B cell (primary cell): ENCODE results near the gene PER1. TPM values are rescaled to one million over a fixed set of nuclear protein-coding genes. Genes with fewer than 3 reads are reported as not detected.
A peak's percentile ranks its signal among the peaks of the same experiment; 100 is the strongest.

Source experiments
- ATAC-seq: fragments of 200-7000 bp; cut with Tn5 transposase; one replicate; pipeline ENCODE4 v1.10.0; 2021; ENCODE audit warnings: low read depth, mild to moderate bottlenecking, moderate number of reproducible peaks, moderate library complexity
- CTCF ChIA-PET: fragments of 350-600 bp; sonication (Branson Sonifier 250); formaldehyde crosslinking; loops from one replicate; lab custom pipeline; 2021; ENCODE audit warnings: antibody characterized with exemption, inconsistent platforms; lab: Charles Lee
- POLR2A ChIA-PET: fragments of 350-600 bp; sonication (Branson Sonifier 250); formaldehyde crosslinking; loops from one replicate; lab custom pipeline; 2021; ENCODE audit warnings: antibody characterized with exemption; lab: Charles Lee
- DNase-seq: peaks from one replicate; pipeline ENCODE4 v3.0.0; 2013
- H2AFZ ChIP-seq: 2 replicates; pipeline ENCODE4 v1.6.1; 2012; ENCODE audit warnings: mild to moderate bottlenecking, low read depth, low read length; ENCODE audit not compliant: insufficient read depth, poor library complexity, severe bottlenecking
- H3K27ac ChIP-seq, 2 donors: 1 replicate in 1 of 2; 2 replicates in 1 of 2; pipeline ENCODE4 v1.5.1; 2012 to 2013; ENCODE audit warnings: low read length in 2 of 2, mild to moderate bottlenecking in 2 of 2, moderate library complexity in 1 of 2
- H3K27me3 ChIP-seq, 4 experiments: fragments of 200-600 bp in 1 of 4; sonication (generic) in 1 of 4; replicated peaks in 1 of 4; 1 replicate in 2 of 4; 2 replicates in 2 of 4; pipeline versions ENCODE4 v1.6.1 to v1.7.0; 2013 to 2016; ENCODE audit warnings: low read length in 3 of 4, mild to moderate bottlenecking in 2 of 4, mixed read lengths in 1 of 4, moderate library complexity in 1 of 4; ENCODE audit not compliant: insufficient read depth in 4 of 4, control insufficient read depth in 3 of 4; ENCODE audit errors: control extremely low read depth in 1 of 4
- H3K36me3 ChIP-seq, 2 experiments: replicated peaks in 1 of 2; 1 replicate in 1 of 2; 2 replicates in 1 of 2; pipeline versions ENCODE4 v1.6.1 to v1.7.1; 2013; ENCODE audit warnings: low read length in 1 of 2; ENCODE audit not compliant: insufficient read depth in 2 of 2, control insufficient read depth in 1 of 2; ENCODE audit errors: control extremely low read depth in 1 of 2, extremely low read depth in 1 of 2
- H3K4me1 ChIP-seq, 2 donors: fragments of 200-600 bp in 1 of 2; sonication (generic) in 1 of 2; 1 replicate in 1 of 2; 2 replicates in 1 of 2; pipeline versions ENCODE4 v1.5.1 to v1.6.1; 2013 to 2017; ENCODE audit warnings: low read length in 2 of 2; ENCODE audit not compliant: control insufficient read depth in 2 of 2, insufficient read depth in 2 of 2
- H3K4me2 ChIP-seq: replicated peaks from 2 replicates; pipeline ENCODE3; 2012; ENCODE audit warnings: mild to moderate bottlenecking, low read depth, low read length; ENCODE audit not compliant: poor library complexity, severe bottlenecking
- H3K4me3 ChIP-seq, 5 experiments: fragments of 200-600 bp in 1 of 5; sonication (generic) in 1 of 5; 1 replicate in 3 of 5; 2 replicates in 2 of 5; pipeline versions ENCODE4 v1.5.1 to v1.7.0; 2011 to 2016; ENCODE audit warnings: low read length in 4 of 5, mild to moderate bottlenecking in 4 of 5, low read depth in 2 of 5, control low read depth in 1 of 5, moderate library complexity in 1 of 5; ENCODE audit not compliant: insufficient read depth in 1 of 5; ENCODE audit errors: control extremely low read depth in 1 of 5, extremely low read depth in 1 of 5
- H3K79me2 ChIP-seq: fragments of 200-600 bp; sonication (generic); one replicate; pipeline ENCODE4 v1.6.0; 2016; ENCODE audit warnings: low read length; ENCODE audit not compliant: control insufficient read depth, insufficient read depth
- H3K9ac ChIP-seq: fragments of 200-600 bp; sonication (generic); 2 replicates; pipeline ENCODE4 v1.6.1; 2017; ENCODE audit warnings: mild to moderate bottlenecking, low read length, moderate library complexity
- H3K9me3 ChIP-seq, 3 donors: one replicate each; pipeline versions ENCODE4 v1.6.1 to v1.7.1; 2013; ENCODE audit warnings: low read length in 2 of 3; ENCODE audit not compliant: control insufficient read depth in 2 of 3, insufficient read depth in 1 of 3; ENCODE audit errors: control extremely low read depth in 1 of 3
- H4K20me1 ChIP-seq: 2 replicates; pipeline ENCODE4 v1.6.0; 2012; ENCODE audit warnings: mild to moderate bottlenecking, low read length; ENCODE audit not compliant: insufficient read depth, control insufficient read depth, poor library complexity, severe bottlenecking
- H3K27ac Mint-ChIP-seq: one replicate; pipeline ENCODE4 v1.8.0; 2021; ENCODE audit warnings: mixed read lengths
- H3K27me3 Mint-ChIP-seq: one replicate; pipeline ENCODE4 v1.8.0; 2021; ENCODE audit warnings: mixed read lengths
- H3K4me1 Mint-ChIP-seq: one replicate; pipeline ENCODE4 v1.8.0; 2021; ENCODE audit warnings: mixed read lengths
- H3K4me3 Mint-ChIP-seq: one replicate; pipeline ENCODE4 v1.8.0; 2021; ENCODE audit warnings: mixed read lengths
- H3K9me3 Mint-ChIP-seq: one replicate; pipeline ENCODE4 v1.8.0; 2022; ENCODE audit warnings: mixed read lengths; ENCODE audit not compliant: insufficient read depth
- EZH2 ChIP-seq: IDR thresholded peaks from 2 replicates; pipeline ENCODE4 v1.6.1; 2012; ENCODE audit warnings: borderline replicate concordance, low read depth, mild to moderate bottlenecking, moderate library complexity, low read length; ENCODE audit not compliant: insufficient read depth, poor library complexity, severe bottlenecking
- WGBS: methylation state at CpG from one replicate; pipeline ENCODE4 v1.1.5; 2013; ENCODE audit warnings: missing lambda C conversion rate; ENCODE audit not compliant: insufficient coverage; 5-methylcytosine and 5-hydroxymethylcytosine counted together
- intact Hi-C: fragments of 100-400 bp; cut with micrococcal nuclease; formaldehyde crosslinking; loops from one replicate; pipeline ENCODE4 v1.10.0; 2022
- polyA plus RNA-seq: library from polyadenylated mRNA; depleted of rRNA; stranded (reverse); fragments of >200 nt; gene quantifications from 2 replicates; pipeline ENCODE4 v1.2.3, GENCODE V29; 2012
- total RNA-seq, 2 donors: library from RNA; stranded (reverse); fragments of 120-200 nt in 1 of 2; gene quantifications; 1 replicate in 1 of 2; 2 replicates in 1 of 2; pipeline versions ENCODE4 v1.2.3 to v1.2.4, GENCODE V29; 2013 to 2022
- TF ChIP-seq, protein P1 (sequence below): fragments of 200-600 bp; IDR thresholded peaks from one replicate; pipeline ENCODE4 v1.8.0; 2022; ENCODE audit warnings: antibody characterized with exemption, mild to moderate bottlenecking

The PER1 gene
- total and polyA plus RNA-seq, 2 donors (not counting 1 experiment from before 2014, with no cell fraction given), result 120 to 176 TPM

DNA sequence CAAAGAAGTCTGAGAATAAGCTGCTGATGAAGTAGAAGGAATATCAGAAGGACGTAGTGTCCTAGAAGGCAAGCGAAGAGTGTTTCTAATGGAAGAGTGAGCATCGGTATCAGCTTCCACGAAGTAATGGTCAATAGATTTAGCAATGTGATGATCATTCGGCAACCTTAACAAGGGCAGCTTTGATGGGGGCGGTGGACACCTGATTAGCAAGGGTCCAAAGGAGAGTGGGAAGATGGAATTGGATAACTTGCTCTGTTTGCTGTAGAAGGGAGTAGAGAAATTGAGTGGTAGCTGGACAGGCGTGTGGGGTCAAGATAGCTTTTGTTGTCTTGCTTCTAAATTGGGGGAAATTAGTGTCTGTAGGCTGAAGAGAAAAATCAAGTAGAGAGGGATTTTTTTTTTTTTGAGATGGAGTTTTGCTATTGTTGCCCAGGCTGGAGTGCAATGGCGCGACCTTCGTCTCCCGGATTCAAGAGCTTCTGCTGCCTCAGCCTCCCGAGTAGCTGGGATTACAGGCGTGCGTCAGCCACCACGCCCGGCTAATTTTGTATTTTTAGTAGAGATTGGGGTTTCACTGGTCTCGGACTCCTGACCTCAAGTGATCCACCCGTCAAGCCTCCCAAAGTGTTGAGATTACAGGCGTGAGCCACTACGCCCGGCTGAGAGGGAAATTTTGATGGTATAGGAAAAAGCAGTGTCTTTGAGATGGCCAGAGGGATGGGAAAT, 14.4 kb downstream of the PER1 start:
- Histone ChIP-seq H2AFZ (peak overlapping the region; percentile 14), H3K9me3 (no peaks in the 10 kb centered on the region), H3K9ac (peak overlapping the region; percentile 65), H3K4me1 (peaks cover 10 to 20% of the 10 kb centered on the region in 2 donors), H4K20me1 (peaks cover 7% of the 10 kb centered on the region), H3K4me2 (peak overlapping the region; percentile 70), H3K36me3 (peaks cover 0 to 18% of the 10 kb centered on the region in 2 experiments), H3K4me3 (peak overlapping the region; percentile 40 to 84 (median 63)), H3K27ac (peak overlapping the region; percentile 84 to 98), H3K79me2 (no peaks in the 10 kb centered on the region), H3K27me3 (no peaks in the 10 kb centered on the region)
- CTCF ChIA-PET, result interaction anchor here (0.6 to 7.2 kb wide), 24 partner anchors 9 to 163 kb away, joined by 3 to 86 read pairs (median 6); partner anchors contain the start of genes ALOXE3, HES7, SLC25A35 and VAMP2
- 27% methylated on average over 21 of the region's 21 CpGs for WGBS
- no peak for DNase-seq
- no peaks in the 10 kb centered on the region for H3K27me3 Mint-ChIP-seq
- no peak overlapping the region for H3K27ac Mint-ChIP-seq
- no peak for ATAC-seq
- TF ChIP-seq, protein P1, sequence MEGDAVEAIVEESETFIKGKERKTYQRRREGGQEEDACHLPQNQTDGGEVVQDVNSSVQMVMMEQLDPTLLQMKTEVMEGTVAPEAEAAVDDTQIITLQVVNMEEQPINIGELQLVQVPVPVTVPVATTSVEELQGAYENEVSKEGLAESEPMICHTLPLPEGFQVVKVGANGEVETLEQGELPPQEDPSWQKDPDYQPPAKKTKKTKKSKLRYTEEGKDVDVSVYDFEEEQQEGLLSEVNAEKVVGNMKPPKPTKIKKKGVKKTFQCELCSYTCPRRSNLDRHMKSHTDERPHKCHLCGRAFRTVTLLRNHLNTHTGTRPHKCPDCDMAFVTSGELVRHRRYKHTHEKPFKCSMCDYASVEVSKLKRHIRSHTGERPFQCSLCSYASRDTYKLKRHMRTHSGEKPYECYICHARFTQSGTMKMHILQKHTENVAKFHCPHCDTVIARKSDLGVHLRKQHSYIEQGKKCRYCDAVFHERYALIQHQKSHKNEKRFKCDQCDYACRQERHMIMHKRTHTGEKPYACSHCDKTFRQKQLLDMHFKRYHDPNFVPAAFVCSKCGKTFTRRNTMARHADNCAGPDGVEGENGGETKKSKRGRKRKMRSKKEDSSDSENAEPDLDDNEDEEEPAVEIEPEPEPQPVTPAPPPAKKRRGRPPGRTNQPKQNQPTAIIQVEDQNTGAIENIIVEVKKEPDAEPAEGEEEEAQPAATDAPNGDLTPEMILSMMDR, result no peak
- no peak for TF ChIP-seq EZH2
- intact Hi-C loops, result loop anchor here (1.0 kb wide), 6 partner anchors 12 to 162 kb away; no protein-coding TSS in a partner anchor
- POLR2A ChIA-PET, result interaction anchor here (0.6 to 2.8 kb wide), 7 partner anchors 13 to 486 kb away, joined by 3 to 16 read pairs (median 6); partner anchors contain the start of genes CTC1 and HES7
- no peaks in the 10 kb centered on the region for H3K9me3 Mint-ChIP-seq
- no peak overlapping the region for H3K4me3 Mint-ChIP-seq
- peaks cover 2% of the 10 kb centered on the region for H3K4me1 Mint-ChIP-seq

DNA sequence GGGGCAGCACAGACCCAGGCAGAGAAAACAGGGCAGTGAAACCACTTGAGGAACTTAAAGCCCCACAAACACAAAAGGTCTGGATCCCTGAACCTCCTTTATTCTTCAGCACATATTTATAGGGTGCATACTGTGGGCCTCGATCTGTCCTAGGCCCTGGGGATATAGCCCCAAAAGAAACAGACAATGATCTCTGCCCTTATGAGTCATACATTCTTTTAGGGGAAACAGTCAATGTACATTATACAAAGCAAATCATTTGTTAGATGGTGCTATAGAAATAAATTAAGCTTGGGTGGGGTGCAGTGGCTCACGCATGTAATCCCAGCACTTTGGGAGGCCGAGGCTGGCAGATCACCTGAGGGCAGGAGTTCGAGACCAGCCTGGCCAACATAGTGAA, 18.3 kb downstream of the PER1 start:
- Histone ChIP-seq H3K27ac (no peak overlapping the region), H3K4me2 (no peak overlapping the region), H3K4me1 (peaks cover 5 to 13% of the 10 kb centered on the region in 2 donors), H4K20me1 (no peaks in the 10 kb centered on the region), H3K36me3 (no peaks in the 10 kb centered on the region), H2AFZ (no peak overlapping the region), H3K79me2 (no peaks in the 10 kb centered on the region), H3K4me3 (no peak overlapping the region), H3K9ac (no peak overlapping the region), H3K9me3 (no peaks in the 10 kb centered on the region), H3K27me3 (peaks cover 0 to 3% (median 0%) of the 10 kb centered on the region in 4 experiments)
- ChIA-PET POLR2A (no interaction called here), CTCF (interaction anchor here (0.7 to 3.2 kb wide), 5 partner anchors 11 to 167 kb away, joined by 3 to 12 read pairs (median 3); partner anchors contain the start of genes CTC1 and HES7)
- Mint-ChIP-seq H3K27me3 (no peaks in the 10 kb centered on the region), H3K4me1 (no peaks in the 10 kb centered on the region), H3K4me3 (no peak overlapping the region), H3K27ac (no peak overlapping the region), H3K9me3 (no peaks in the 10 kb centered on the region)
- no peak for DNase-seq
- TF ChIP-seq, protein P1, result no peak
- TF ChIP-seq EZH2, result no peak
- intact Hi-C loops, result no loop called here
- WGBS, result 92% methylated on average over 3 of the region's 4 CpGs
- no peak for ATAC-seq
